Mesenchymal stem cell (in vitro differentiated cells and primary cell): ENCODE results near the gene FMO3. TPM values are rescaled to one million over a fixed set of nuclear protein-coding genes. Genes with fewer than 3 reads are reported as not detected.

Source experiments
- DNase-seq: peaks from one replicate; pipeline ENCODE4 v3.0.0-alpha.2; 2013
- H2AFZ ChIP-seq: one replicate; pipeline ENCODE4 v1.6.1; 2013; ENCODE audit warnings: low read depth, mild to moderate bottlenecking, control low read depth, inconsistent platforms, low read length, moderate library complexity
- H2AK5ac ChIP-seq: 2 replicates; pipeline ENCODE4 v1.6.1; 2013; ENCODE audit warnings: low read length, moderate library complexity, mild to moderate bottlenecking, inconsistent platforms; ENCODE audit not compliant: severe bottlenecking
- H2BK120ac ChIP-seq: one replicate; pipeline ENCODE4 v1.6.1; 2013; ENCODE audit warnings: low read depth, mild to moderate bottlenecking, inconsistent platforms, low read length, moderate library complexity
- H2BK12ac ChIP-seq, 2 experiments: one replicate each; pipeline ENCODE4 v1.6.1; 2013; ENCODE audit warnings: inconsistent platforms in 2 of 2, low read length in 2 of 2, mild to moderate bottlenecking in 2 of 2, moderate library complexity in 2 of 2, control low read depth in 1 of 2
- H2BK15ac ChIP-seq: one replicate; pipeline ENCODE4 v1.6.1; 2013; ENCODE audit warnings: mild to moderate bottlenecking, low read depth, inconsistent platforms; ENCODE audit not compliant: poor library complexity, severe bottlenecking
- H2BK5ac ChIP-seq: 2 replicates; pipeline ENCODE4 v1.6.1; 2013; ENCODE audit warnings: low read depth, mild to moderate bottlenecking, low read length, control low read depth, inconsistent platforms; ENCODE audit not compliant: poor library complexity, severe bottlenecking
- H3K14ac ChIP-seq, 2 experiments: one replicate each; pipeline ENCODE4 v1.6.1; 2013; ENCODE audit warnings: inconsistent platforms in 2 of 2, low read length in 2 of 2, control low read depth in 1 of 2, mild to moderate bottlenecking in 1 of 2, moderate library complexity in 1 of 2
- H3K18ac ChIP-seq, 2 experiments: one replicate each; pipeline ENCODE4 v1.6.1; 2013; ENCODE audit warnings: inconsistent platforms in 2 of 2, low read length in 2 of 2, control low read depth in 1 of 2, low read depth in 1 of 2, mild to moderate bottlenecking in 1 of 2
- H3K23ac ChIP-seq, 2 experiments: one replicate each; pipeline ENCODE4 v1.6.1; 2013; ENCODE audit warnings: inconsistent platforms in 2 of 2, low read length in 2 of 2, mild to moderate bottlenecking in 2 of 2, moderate library complexity in 2 of 2, control low read depth in 1 of 2
- H3K27ac ChIP-seq: 2 replicates; pipeline ENCODE4 v1.5.1; 2013; ENCODE audit warnings: mild to moderate bottlenecking, moderate library complexity, low read length, control low read depth, inconsistent platforms; ENCODE audit not compliant: poor library complexity, severe bottlenecking
- H3K27me3 ChIP-seq, 2 experiments: 2 replicates each; pipeline versions ENCODE4 v1.6.1 to v1.7.0; 2013; ENCODE audit warnings: low read length in 2 of 2, mild to moderate bottlenecking in 2 of 2, moderate library complexity in 2 of 2, control low read depth in 1 of 2, inconsistent platforms in 1 of 2; ENCODE audit not compliant: control insufficient read depth in 1 of 2, insufficient read depth in 1 of 2
- H3K36me3 ChIP-seq, 2 experiments: 2 replicates each; pipeline versions ENCODE4 v1.6.1 to v1.7.0; 2013; ENCODE audit warnings: low read length in 2 of 2, control low read depth in 1 of 2, inconsistent platforms in 1 of 2, low read depth in 1 of 2, mild to moderate bottlenecking in 1 of 2; ENCODE audit not compliant: insufficient read depth in 2 of 2, control insufficient read depth in 1 of 2
- H3K4ac ChIP-seq, 2 experiments: one replicate each; pipeline ENCODE4 v1.6.1; 2013; ENCODE audit warnings: inconsistent platforms in 2 of 2, low read length in 2 of 2, mild to moderate bottlenecking in 2 of 2, moderate library complexity in 2 of 2, control low read depth in 1 of 2, low read depth in 1 of 2
- H3K4me1 ChIP-seq: 2 replicates; pipeline ENCODE4 v1.6.1; 2013; ENCODE audit warnings: low read depth, low read length, control low read depth; ENCODE audit not compliant: control insufficient read depth, insufficient read depth
- H3K4me2 ChIP-seq: 2 replicates; pipeline ENCODE4 v1.6.1; 2013; ENCODE audit warnings: low read length, mild to moderate bottlenecking, inconsistent platforms; ENCODE audit not compliant: poor library complexity, severe bottlenecking
- H3K4me3 ChIP-seq, 2 experiments: 2 replicates each; pipeline versions ENCODE4 v1.5.1 to v1.7.0; 2013; ENCODE audit warnings: low read length in 2 of 2, mild to moderate bottlenecking in 2 of 2, control low read depth in 1 of 2, low read depth in 1 of 2; ENCODE audit not compliant: insufficient read depth in 1 of 2
- H3K79me1 ChIP-seq: replicated peaks from 2 replicates; pipeline ENCODE4 v1.6.1; 2013; ENCODE audit warnings: mild to moderate bottlenecking, control low read depth, low read length, inconsistent platforms; ENCODE audit not compliant: poor library complexity, severe bottlenecking
- H3K9ac ChIP-seq: 2 replicates; pipeline ENCODE4 v1.7.0; 2013; ENCODE audit warnings: mild to moderate bottlenecking, low read length, moderate library complexity
- H3K9me3 ChIP-seq: 2 replicates; pipeline ENCODE4 v1.7.0; 2013; ENCODE audit warnings: mild to moderate bottlenecking, low read length; ENCODE audit not compliant: control insufficient read depth
- H4K8ac ChIP-seq: one replicate; pipeline ENCODE4 v1.6.1; 2013; ENCODE audit warnings: inconsistent platforms, mild to moderate bottlenecking, low read length, moderate library complexity
- H4K91ac ChIP-seq: one replicate; pipeline ENCODE4 v1.6.1; 2013; ENCODE audit warnings: mild to moderate bottlenecking, low read length, inconsistent platforms
- WGBS: methylation state at CpG from one replicate; pipeline ENCODE4 v1.1.7; 2013; ENCODE audit warnings: mixed read lengths; 5-methylcytosine and 5-hydroxymethylcytosine counted together
- small RNA-seq: library from polyadenylated mRNA; stranded (forward); fragments of <200 nt; extraction: miRNeasy Mini kit (QIAGEN cat#:217004); gene quantifications from one replicate; pipeline ENCODE3, GENCODE V24; 2013; ENCODE audit warnings: low read depth

Gene FMO3

DNA sequence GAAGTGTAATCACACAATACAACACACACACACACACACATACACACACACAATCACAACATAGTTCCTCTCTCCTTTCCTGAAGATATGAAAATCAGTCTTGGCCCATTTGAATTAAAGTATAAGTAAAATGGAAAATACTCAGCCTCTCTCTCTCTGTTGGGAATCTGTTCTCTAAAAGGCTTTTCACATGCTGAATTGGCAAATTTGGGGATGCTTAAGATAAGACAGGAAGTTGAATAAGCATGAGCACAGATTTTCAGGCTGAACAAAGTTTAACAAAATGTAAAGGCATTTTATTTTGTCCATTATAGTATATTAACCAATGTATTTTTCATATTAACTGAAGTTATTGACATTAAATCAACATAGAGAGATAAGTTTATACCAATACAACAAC, 70.7 kb downstream of the FMO3 start:
- no peak overlapping the region for H4K91ac ChIP-seq
- no peak overlapping the region for H3K4me2 ChIP-seq
- no peak overlapping the region for H3K4ac ChIP-seq
- no peak overlapping the region for H3K4me3 ChIP-seq
- no peak overlapping the region for H2BK120ac ChIP-seq
- no peak overlapping the region for H3K9ac ChIP-seq
- no peaks in the 10 kb centered on the region for H3K4me1 ChIP-seq
- no peak overlapping the region for H4K8ac ChIP-seq
- H2AK5ac ChIP-seq = no peak overlapping the region
- peaks cover 6% of the 10 kb centered on the region for H3K9me3 ChIP-seq
- no peak overlapping the region for H3K23ac ChIP-seq
- no peak overlapping the region for H3K27ac ChIP-seq
- no peak overlapping the region for H3K14ac ChIP-seq
- no peak overlapping the region for H3K18ac ChIP-seq
- no peak overlapping the region for H2BK12ac ChIP-seq
- no peaks in the 10 kb centered on the region for H3K36me3 ChIP-seq
- DNase-seq = peak; percentile 3
- H2BK5ac ChIP-seq = no peak overlapping the region
- H3K27me3 ChIP-seq = no peaks in the 10 kb centered on the region
- no peak overlapping the region for H2AFZ ChIP-seq
- H2BK15ac ChIP-seq = no peak overlapping the region
- no peaks in the 10 kb centered on the region for H3K79me1 ChIP-seq

DNA sequence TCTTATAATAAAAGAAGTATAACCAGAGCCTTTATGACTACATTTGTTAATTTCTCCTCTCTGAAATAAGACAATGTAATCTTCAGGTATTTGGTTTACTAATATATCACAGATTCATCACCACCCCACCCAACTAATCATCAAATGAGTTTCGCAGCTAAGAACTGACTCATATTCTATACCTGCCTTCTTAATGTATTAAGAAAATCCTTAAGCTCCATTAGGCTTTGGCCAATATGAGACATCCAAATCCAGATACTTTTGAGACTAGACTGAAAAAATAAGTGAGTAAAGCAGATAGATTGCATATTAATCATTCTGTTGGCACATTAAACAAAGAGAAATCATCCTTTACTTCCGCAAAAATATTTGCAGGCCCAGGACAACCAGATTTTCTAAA, 75.7 kb downstream of the FMO3 start:
- no peak overlapping the region for H3K9ac ChIP-seq
- no peak overlapping the region for H2AFZ ChIP-seq
- WGBS = 67% methylated on average over 1 of the region's 2 CpGs
- no peak overlapping the region for H3K18ac ChIP-seq
- H3K79me1 ChIP-seq = no peaks in the 10 kb centered on the region
- H4K8ac ChIP-seq = no peak overlapping the region
- no peak overlapping the region for H3K14ac ChIP-seq
- no peak overlapping the region for H3K4me2 ChIP-seq
- no peak overlapping the region for H3K23ac ChIP-seq
- no peak overlapping the region for H4K91ac ChIP-seq
- H2BK15ac ChIP-seq = no peak overlapping the region
- H3K27me3 ChIP-seq = no peaks in the 10 kb centered on the region
- no peak overlapping the region for H3K4me3 ChIP-seq
- H3K4me1 ChIP-seq = no peaks in the 10 kb centered on the region
- no peaks in the 10 kb centered on the region for H3K9me3 ChIP-seq
- no peak overlapping the region for H2BK12ac ChIP-seq
- H3K36me3 ChIP-seq = no peaks in the 10 kb centered on the region
- H3K27ac ChIP-seq = no peak overlapping the region
- H2BK5ac ChIP-seq = no peak overlapping the region
- no peak overlapping the region for H2BK120ac ChIP-seq
- no peak overlapping the region for H2AK5ac ChIP-seq
- H3K4ac ChIP-seq = no peak overlapping the region
- DNase-seq = no peak

Small RNA genes lying within 50 kb of the gene (small RNA-seq; reads per million reads assigned to genes)
- gene MIR1295A = not detected
